HG02973 (cell line): Measurements from ENCODE around the gene A4GALT.

ENCODE experiments used
- ATAC-seq: cut with Tn5 transposase; IDR thresholded peaks from one replicate; pipeline ENCODE4 v1.9.1; 2021; ENCODE audit warnings: moderate library complexity; ENCODE audit not compliant: unreplicated experiment

Gene A4GALT

DNA sequence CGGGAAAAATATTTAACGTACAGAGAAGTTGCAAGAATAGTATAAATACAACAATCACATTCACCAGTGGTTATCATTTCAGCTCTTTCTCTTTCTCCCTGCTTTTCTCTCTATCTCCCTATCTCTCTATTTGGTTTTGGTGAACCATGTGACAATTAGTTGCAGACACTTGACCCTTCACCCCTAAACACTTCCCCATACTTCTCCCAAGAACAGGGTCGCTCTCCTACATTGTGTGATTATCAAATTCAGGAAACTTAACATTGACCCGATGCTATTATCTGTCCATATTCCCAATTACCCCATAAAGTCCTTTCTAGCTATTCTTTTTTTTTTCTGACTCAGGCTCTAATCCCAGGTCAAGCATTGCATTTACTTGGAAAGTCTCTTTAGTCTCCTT is 66.7 kb downstream of the A4GALT start:
- ATAC-seq, result no peak

DNA sequence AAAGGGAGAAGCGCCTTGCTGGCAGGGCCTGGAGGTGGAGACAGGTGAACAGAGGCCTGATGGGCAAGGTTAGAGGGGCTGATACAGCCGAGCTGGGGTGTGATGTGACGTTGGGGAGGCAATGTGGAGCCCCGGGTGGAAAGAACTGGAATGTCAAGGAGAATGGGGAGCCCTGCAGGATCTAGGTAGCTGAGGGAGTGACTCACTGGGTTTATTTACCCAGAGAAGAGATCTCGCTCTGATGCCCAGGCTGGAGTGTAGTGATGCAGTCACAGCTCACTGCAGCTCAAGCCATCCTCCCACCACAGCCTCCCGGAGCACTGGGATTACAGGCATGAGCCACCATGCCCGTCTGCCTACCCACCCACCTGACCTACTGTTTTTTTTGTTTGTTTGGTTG is 69.5 kb downstream of the A4GALT start:
- ATAC-seq, result no peak

DNA sequence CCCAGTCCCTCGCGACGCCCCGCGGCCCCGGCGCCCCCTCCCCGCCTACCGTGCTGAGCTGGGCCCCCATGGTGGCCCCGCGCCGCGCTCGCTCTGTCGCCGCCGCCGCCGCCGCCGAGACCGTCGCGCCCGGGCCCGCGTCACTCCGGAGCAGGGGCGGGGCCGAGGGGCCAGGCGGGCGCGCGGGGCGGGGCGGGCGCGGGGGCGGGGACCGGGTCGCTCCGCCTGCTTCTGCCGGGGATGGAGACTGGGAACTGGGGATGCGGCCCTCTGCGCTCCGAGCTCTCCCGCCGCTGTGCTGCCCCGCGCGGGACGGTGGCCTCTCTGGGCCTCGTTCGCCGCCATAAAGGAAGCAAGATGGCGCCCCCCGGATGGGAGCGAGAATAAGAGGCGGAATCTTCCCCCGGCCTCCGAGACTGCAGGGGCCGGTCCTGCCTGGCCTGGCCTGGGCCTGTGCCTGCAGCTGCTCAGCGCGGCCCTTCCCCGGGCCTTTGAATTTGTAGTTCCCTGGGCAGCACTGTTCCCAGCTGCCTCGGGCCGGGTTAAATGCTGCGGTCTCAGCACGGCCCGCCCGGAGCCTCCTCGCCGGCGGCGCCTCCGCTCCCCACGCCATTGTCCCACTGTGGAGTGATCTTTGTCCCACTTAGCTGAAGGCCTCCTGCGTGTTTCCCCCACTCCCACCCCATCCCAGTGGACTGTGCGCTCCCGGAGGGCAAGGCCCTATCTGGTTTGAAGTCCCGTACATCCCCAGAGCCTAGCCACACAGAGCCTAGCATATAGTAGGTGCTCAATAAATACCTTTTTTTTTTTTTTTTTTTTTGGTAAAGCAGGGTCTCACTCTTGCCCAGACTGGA is 71.2 kb downstream of the A4GALT start, which contains the start of gene CYB5R3:
TSS of gene CYB5R3 (minus strand) at position 147 of the 854 bp plus-strand sequence. CDS start at position 70, 77 bp downstream.
- ATAC-seq, result peak; percentile 50

DNA sequence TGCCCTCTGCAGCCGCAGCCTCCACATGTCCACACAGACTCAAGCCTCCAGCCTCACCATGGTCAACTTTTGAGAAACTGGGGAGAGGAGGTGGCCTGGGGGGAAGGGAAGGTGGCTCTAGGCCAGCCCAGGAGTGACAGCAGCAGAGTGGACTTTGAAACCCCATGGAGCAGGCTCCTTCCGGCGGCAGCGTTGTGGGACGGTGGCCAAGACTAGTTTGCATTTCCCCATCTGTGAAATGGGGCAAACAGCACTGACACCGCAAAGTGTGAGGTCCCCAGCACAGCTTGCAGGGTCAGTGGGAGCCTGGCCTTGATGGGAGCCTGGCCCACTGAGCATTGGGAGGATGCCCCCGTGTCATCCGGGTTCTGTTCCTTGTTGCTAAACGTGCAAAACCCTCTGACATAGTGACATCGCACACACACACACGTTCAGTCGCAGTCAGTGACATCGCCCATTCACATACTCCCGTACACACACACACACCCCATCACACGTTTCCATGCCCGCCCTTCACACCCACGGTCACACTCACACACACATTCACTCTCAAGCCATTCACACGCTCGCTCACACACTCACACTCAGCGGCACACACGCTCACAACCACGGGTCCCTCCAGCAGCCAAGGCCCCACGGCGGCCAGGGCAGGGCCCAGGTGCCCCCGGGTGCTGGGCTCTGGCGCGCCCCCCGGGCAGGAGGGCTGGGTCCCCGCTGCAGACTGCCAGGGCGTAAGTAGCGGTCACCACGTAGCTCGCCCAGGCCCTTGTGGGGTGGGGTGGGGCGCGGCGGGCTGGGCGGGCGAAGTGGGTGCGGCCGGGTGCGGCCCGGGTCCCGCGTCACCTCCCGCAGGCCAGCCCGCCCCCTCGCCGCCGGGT is 72.1 kb downstream of the A4GALT start:
- ATAC-seq, result peak; percentile 30

DNA sequence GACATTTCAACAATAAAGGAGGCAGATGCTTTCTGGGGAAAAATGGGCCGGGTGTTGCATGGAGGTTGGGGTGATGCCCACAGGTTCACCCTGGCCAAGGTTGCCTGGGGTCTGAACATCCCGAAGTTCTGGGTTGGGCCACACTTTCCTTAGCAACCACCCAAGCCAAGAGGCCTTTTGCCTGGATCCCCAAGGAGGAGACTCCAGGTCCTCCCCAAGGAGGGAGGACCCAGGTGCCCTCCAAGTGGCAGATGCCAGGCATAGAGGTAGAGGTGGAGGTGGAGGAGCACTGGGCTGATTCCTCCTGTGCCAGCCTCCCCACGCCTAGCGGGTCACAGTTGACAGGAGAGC is 72.7 kb downstream of the A4GALT start:
- ATAC-seq, result no peak

DNA sequence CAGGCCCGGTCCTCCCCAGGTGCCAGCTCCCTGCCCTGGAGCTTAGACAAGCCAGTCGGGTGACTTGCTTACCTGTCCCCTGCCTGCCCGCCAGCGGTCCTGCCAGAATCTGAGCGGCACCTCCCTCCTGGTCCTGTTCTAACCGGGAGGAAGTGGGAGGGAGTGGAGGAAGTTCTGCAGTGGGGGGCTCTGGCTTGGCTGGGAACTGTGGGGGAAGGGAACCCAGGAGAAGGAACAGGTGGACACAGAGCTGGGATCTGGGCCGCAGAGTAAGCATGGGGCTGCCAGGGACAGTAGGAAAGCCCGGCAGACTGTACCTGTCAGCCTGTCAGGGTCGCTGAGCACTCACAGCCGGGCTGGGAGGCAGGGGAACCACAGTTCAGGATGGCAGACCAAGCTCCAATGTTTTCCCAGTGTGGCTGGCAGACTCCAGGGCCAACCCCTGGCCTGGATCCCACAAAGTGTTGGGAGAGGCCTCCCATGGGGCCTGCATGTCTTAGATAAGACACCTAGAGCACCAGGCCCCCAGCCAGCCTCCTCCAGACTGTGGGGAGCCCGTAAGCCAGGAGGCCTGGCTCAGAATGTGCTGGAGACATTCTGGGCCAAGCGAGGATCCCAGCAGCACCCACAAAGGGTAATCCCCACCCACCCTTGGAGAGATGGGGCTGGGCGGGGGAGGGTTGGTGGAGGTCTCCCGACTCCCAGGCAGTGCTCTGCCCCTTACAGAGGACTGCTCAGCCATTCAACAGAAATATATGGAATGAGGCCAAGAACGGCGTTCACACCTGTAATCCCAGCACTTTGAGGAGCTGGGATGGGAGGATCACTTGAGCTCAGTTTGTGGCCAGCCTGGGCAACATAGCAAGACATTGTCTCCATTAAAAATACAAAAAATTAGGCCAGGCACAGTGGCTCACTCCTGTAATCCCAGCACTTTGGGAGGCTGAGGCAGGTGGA is 73.8 kb downstream of the A4GALT start:
- ATAC-seq, result no peak

DNA sequence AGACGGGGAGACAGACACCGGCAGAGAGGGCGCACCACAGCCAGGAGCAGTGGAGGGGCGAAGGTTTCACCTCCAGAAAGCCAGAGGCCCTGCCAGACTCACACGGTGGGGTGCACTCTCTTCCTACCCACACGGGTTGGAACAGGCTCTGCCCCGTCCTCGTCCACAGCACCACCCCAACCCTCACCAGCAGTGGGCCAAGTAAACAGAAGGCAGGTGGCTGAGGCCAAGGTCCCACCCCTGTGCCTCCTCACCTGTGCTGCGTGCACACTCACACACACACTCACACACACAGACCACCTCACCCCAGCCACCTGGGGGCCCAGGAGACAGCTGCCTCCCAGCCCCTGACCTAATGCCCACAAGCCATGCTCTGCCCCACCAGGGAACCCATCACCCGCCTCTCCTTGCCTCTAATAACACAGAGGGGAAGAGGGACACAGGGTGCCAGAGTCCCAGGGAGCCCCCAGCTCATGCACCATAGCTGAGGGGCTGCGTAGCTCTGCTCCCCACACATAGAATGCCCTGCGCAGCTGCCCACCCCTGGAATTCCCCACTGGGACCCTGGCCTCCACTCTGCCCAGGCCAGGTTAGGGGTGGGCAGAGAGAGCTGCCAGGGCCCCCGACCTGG is 74.6 kb downstream of the A4GALT start:
- ATAC-seq, result no peak

DNA sequence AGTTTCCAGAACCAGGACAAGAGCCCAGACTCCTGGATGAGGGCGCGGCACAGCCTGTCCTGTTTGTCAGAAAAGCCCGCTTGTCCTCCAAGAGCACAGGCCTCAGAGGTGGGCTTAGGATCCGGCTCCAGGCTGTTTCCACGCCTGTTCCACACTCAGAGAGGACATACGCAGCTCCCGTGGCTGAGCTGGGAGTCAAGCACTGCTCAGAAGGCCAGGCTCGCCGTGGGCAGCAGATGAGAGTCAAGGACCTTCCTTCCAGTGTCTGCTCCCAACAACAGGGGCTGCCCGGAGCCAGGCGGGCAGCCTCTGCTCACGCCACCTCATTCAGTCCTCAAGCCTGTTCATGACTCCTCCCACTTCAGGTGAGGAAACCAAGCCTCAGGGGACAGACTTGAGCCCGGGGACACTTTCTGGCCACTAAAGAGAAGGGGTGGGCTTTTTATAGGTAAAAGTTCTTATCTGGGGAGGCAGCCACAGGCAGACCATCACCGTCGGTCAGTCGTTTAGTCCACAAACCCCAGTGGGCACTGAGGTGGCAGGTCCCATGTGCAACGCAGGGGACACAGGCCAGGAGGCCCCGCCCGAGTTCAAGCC is 75.2 kb downstream of the A4GALT start:
- ATAC-seq, result no peak

DNA sequence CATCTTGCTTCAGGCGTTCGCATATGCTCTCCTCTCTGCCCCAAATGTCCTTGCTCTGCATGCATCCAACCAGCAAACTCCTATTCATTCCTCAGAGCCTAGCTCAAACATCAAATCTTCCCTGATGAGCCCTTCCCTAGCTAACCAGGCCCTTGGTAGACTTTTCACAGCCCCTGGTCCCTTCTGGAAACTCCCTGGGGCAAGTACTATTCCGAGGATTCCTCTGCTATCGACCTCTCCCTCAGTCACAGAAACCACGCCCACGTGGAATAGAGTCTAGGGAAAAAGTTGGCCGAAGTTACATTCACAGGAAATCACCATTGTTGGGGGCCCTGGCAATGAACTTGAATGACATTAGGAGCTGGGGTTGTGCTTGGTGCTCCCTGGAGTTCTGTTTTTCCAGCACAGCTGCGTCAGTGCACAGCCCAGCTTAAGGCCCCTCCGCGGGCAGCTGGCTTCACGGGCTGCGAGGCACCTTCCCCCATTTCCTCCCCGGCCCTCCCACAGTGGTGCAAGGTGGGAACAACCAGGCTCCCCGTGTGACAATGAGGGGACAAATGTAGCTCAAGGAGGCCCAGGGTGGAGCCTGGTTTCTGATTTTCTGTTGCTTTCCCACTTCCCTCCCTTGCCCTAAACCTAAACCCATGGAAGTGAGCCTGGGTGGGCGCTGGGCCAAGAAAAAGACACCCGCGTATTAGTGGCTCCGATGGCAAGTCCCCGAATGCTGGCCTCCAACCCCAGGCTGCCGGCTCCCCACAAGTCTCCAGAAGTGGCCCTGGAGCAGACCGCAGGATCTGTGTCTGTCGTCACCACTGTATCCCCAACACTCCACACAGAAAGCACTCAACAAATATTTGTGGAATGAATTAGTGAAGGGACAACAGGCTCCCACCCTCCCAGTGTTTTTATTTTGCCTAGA is 76.0 kb downstream of the A4GALT start:
- no peak for ATAC-seq

DNA sequence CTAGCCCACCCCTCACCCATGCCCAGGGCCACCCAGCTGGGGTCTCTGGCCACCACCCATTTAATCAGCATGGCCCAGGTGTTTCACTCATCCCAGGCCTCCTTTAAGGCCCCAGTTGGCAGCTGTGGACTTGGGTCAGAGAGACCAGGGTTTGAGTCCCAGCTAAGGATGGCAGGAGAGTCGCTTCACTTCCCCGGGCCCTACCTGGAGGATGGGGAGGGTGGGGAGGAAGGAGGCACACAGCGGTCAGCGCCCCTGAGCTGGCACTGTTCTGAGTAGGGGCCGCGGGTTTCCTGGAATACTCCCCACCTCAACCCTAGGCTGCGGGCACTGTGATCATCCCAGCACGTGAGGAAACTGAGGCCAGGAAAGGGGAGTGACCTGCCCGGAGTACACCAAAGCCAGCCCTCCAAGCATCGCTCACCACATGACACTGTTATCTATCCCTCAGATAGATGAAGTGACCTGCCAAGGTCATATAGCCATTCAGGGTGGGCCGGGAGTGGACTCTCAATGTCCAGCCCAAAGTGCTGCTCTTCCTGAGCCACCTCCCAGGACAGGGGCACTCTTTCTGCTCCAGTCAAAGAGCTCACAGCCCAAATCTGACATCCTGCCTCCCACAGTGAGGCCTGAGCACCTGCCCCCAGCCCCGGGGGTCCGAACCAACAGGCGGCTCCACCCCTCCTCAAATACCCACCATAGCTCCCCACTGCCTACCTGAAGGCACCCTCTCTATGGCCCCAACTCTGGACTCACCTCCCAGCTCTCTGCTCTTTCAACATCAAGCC is 76.8 kb downstream of the A4GALT start:
- no peak for ATAC-seq

DNA sequence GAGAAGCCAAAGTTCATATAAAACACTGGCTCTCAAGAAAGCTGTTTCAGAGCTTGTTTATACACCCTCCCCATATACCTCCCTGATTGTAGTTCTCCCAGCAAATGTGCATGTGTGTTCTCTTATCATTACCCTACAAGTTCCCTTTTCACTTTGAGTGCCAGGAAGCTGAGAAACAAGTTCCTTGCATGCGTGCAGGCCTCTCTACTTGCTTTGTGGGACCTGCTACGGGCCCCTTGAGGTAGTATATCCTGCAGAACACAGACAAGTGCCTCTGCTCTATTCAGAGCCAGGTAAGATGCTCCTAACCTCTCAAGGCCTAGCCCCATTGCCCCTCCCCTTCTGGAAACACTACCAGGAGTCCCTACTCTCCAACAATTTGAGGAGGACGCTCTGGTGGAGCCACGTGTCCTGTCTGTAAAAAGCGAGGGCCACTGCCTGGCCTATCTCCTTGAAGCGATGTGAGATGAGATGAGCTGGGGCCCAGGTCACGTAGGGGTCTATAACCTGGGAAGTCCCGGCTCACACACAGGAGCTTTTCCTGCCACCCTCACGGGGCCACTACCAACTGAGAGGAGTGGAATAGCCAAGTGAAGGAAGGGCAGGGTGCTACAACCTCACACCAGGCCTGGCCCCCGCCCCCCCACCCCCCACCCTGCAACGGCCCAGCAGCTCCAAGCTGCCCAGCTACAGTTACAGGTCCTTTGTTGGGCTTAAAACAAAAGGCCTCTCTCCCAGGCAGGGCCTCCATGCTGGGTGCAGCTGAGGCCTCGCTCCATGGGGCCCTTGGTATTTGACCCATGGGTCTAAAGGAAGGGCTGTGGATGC is 77.7 kb downstream of the A4GALT start:
- no peak for ATAC-seq
